HT1080 (cell line): ENCODE results near the gene SPTBN4. TPM values are rescaled to one million over a fixed set of nuclear protein-coding genes. Genes with fewer than 3 reads are reported as not detected.
A peak's percentile ranks its signal among the peaks of the same experiment; 100 is the strongest.
"Not testable (repeated sequence)": the region's sequence is repeated elsewhere in the genome, so short reads cannot be mapped to it uniquely, and the experiment has no call there.

ENCODE experiments used
- DNase-seq: peaks from one replicate; pipeline ENCODE4 v3.0.0-alpha.2; 2015; ENCODE audit warnings: low read depth
- total RNA-seq: library from RNA; depleted of rRNA; stranded (reverse); fragments of >200 nt; shearing (Covaris generic); gene quantifications from 2 replicates; pipeline ENCODE4 v1.2.3, GENCODE V29; 2014

The SPTBN4 gene
- total RNA-seq, 1 experiment from 2014 or later, result not detected

DNA sequence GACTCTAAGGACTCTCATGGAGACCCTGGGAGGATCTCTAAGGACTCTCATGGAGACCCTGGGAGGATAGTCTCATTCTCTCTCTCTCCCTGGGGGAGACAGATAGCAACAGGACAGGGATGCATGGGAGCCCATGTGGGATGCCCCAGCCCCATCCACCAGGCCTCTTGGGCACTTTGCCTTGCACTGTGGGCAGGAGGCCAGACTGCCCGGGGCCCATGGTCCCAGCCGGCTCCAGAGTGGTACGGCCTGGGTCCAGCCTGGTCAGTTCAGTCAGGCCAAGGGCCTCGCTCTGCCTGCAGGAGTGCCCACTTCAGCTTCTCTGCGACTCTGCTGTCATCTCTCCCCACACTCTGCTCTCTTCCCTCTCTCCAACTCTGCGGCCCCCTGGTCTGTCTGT is 61.3 kb downstream of the SPTBN4 start:
- DNase-seq, result no peak

DNA sequence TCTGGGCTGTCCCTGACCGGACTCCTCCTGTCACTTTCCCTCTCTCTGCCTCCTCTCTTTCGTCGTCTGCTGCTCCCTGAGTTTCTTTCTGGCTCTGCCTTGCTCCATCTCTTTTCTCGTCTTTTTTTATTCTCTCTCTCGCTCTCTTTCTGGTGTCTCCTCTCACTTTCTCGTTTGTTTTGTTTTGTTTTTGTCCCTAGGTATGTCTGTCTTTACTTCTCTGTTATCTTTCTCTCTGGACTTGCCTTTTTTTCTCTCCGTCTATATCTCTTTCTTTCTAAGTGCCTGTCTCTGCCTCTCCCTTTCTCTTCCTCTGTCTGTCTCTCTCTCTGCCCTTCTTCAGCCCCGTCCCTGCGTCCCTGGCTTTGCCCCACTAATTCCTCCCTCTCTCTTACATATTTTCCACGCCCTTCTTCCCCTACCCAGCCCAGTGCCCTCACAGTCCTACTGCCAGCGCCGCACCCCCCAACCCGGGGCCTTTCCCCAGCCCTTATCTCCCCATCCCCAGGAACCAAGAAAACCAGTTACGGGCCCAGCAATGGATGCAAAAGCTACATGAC is 61.8 kb downstream of the SPTBN4 start:
- no peak for DNase-seq

GRCh38 chr19:40529093-40529954 is 62.5 kb downstream of the SPTBN4 start:
- DNase-seq, result peak; percentile 70

GRCh38 chr19:40530091-40530901 is 63.5 kb downstream of the SPTBN4 start:
- DNase-seq, result no peak

GRCh38 chr19:40533508-40533907 is 66.7 kb downstream of the SPTBN4 start:
- no peak for DNase-seq

GRCh38 chr19:40534148-40534547 is 67.3 kb downstream of the SPTBN4 start:
- no peak for DNase-seq

DNA sequence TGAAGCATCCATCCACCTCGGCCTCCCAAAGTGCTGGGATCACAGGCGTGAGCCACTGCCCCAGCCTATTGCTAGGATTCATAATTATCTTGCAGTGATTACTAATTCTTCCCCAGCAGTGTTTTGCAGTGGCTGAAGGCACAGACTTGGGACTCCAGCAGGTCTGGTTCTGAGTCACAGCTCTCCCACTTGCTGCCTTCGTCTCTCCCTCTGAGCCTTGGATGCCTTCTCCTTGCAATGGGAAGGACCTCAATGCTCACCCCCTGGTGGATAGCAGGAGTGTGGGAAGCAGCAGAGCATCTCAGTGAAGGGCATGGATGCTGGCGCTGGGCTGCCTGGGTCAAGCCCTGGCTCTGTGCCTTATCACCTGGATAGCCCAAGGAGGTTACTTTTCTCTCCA is 72.3 kb downstream of the SPTBN4 start:
- DNase-seq, result peak; percentile 40

GRCh38 chr19:40542202-40542859 is 75.5 kb downstream of the SPTBN4 start:
- DNase-seq, result no peak

GRCh38 chr19:40543029-40543597 is 76.3 kb downstream of the SPTBN4 start:
- DNase-seq, result no peak

DNA sequence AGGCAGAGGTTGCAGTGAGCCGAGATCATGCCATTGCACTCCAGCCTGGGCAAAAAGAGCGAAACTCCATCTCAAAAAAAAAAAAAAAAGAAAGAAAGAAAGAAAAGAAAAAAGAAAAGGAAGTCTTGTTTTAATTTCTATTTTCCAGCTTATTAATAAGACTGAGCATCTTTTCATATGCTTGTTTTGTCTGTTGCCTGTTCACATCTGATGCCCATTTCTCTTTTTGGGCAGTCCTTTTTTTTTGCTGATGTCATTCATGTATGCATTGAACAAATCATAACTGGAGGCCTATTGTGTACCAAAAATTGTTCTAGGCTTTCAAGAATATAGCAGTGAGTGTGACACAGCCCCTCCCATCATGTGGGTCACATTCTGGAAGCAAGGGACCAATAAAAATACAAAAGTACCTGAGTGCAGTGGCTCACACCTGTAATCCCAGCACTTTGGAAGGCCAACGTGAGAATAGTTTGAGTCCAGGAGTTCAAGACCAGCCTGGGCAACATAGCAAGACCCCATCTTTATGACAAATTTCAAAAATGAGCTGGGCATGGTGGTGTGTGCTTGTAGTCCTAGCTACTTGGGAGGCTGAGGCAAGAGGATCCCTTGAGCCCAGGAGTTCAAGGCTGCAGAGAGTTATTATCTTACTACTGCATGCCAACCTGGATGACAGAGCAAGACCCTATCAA is 79.5 kb downstream of the SPTBN4 start:
- DNase-seq, result not testable (repeated sequence)

DNA sequence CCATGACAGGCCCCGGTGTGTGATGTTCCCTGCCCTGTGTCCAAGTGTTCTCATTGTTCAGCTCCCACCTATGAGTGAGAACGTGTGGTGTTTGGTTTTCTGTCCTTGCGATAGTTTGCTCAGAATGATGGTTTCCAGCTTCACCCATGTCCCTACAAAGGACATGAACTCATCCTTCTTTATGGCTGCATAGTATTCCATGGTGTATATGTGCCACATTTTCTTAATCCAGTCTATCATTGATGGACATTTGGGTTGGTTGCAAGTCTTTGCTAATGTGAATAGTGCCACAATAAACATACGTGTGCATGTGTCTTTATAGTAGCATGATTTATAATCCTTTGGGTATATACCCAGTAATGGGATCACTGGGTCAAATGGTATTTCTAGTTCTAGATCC is 80.4 kb downstream of the SPTBN4 start:
- DNase-seq, result not testable (repeated sequence)

- no peak for DNase-seq
Observed at GRCh38 chr19:40547836-40548235, 81.0 kb downstream of the SPTBN4 start.

- no peak for DNase-seq
Observed at GRCh38 chr19:40549007-40549708, 82.4 kb downstream of the SPTBN4 start.

DNA sequence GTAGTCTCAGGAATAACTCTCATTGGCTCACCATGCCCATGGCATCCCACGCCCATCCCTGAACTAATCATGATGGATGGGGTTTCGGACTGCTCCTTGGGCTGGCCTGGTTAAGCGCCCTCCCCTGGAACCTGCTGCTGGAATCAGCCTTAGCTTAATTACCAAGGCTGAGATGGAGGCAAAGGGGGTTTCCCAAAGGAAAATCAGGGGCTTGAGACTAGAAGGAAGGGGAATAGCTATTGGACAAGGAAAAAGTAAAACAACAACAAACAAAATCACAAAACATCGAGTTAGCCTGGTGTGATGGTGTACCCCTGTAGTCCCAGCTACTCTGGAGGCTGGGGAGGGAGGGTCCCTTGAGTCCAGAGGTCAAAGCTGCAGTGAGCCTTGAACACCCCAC is 84.2 kb downstream of the SPTBN4 start:
- DNase-seq, result no peak

- DNase-seq, result no peak
Observed at GRCh38 chr19:40552848-40553247, 86.0 kb downstream of the SPTBN4 start.

- DNase-seq, result no peak
Observed at GRCh38 chr19:40553885-40554857, 87.4 kb downstream of the SPTBN4 start.

GRCh38 chr19:40555978-40556689 is 89.3 kb downstream of the SPTBN4 start:
- DNase-seq, result no peak

GRCh38 chr19:40556953-40557530 is 90.2 kb downstream of the SPTBN4 start:
- DNase-seq, result no peak
